Measurements from ENCODE around the gene SLC37A1. TPM values are rescaled to one million over a fixed set of nuclear protein-coding genes. Genes with fewer than 3 reads are reported as not detected.

SLC37A1 gene
- total and polyA plus RNA-seq, 4 donors: 2.0 to 7.2 (median 4.3) TPM

GRCh38 chr21:42609811-42610210 lies 96.2 kb downstream of the SLC37A1 start:
- no peak for DNase-seq (ENCODE audit: low spot score)
- H3K9ac ChIP-seq (ENCODE audit: low read depth in 1 of 2, low read length in 2 of 2): no peak overlapping the region
- H3K27me3 ChIP-seq (ENCODE audit: control insufficient read depth in 4 of 4, insufficient read depth in 4 of 4, low read length in 3 of 4): no peaks in the 10 kb centered on the region
- no peaks in the 10 kb centered on the region for H3K36me3 ChIP-seq (ENCODE audit: control insufficient read depth in 4 of 4, insufficient read depth in 3 of 4, low read depth in 1 of 4, low read length in 3 of 4)
- WGBS: 100% methylated on average over 2 of the region's 2 CpGs
- no peak overlapping the region for H3K27ac ChIP-seq (ENCODE audit: low read depth in 1 of 2, low read length in 2 of 2)
- H3K4me3 ChIP-seq (ENCODE audit: low read depth in 1 of 3, low read length in 3 of 3): no peak overlapping the region
- no peak for TF ChIP-seq GABPA (IDR thresholded peaks at IDR 0.05 in 1 of 2, conservative IDR thresholded peaks at IDR 0.05 in 1 of 2)
- no peak for TF ChIP-seq CTCF (IDR thresholded peaks at IDR 0.05; ENCODE audit: low read depth, low read length, missing input control)
- peaks cover 0 to 8% (median 3%) of the 10 kb centered on the region in 4 donors for H3K9me3 ChIP-seq (ENCODE audit: control insufficient read depth in 4 of 4, low read length in 3 of 4)
- H3K4me1 ChIP-seq (ENCODE audit: control insufficient read depth in 4 of 4, insufficient read depth in 4 of 4, low read length in 3 of 4): peaks cover 0 to 5% (median 1%) of the 10 kb centered on the region in 4 donors

GRCh38 chr21:42611852-42612251 lies 98.2 kb downstream of the SLC37A1 start:
- Histone ChIP-seq H3K27me3 (ENCODE audit: control insufficient read depth in 4 of 4, insufficient read depth in 4 of 4, low read length in 3 of 4) (no peaks in the 10 kb centered on the region), H3K4me1 (ENCODE audit: control insufficient read depth in 4 of 4, insufficient read depth in 4 of 4, low read length in 3 of 4) (peaks cover 0 to 12% (median 3%) of the 10 kb centered on the region in 4 donors), H3K36me3 (ENCODE audit: control insufficient read depth in 4 of 4, insufficient read depth in 3 of 4, low read depth in 1 of 4, low read length in 3 of 4) (no peaks in the 10 kb centered on the region), H3K27ac (ENCODE audit: low read depth in 1 of 2, low read length in 2 of 2) (no peak overlapping the region), H3K9ac (ENCODE audit: low read depth in 1 of 2, low read length in 2 of 2) (no peak overlapping the region), H3K4me3 (ENCODE audit: low read depth in 1 of 3, low read length in 3 of 3) (no peak overlapping the region), H3K9me3 (ENCODE audit: control insufficient read depth in 4 of 4, low read length in 3 of 4) (no peaks in the 10 kb centered on the region)
- no peak for DNase-seq (ENCODE audit: low spot score)
- no peak for TF ChIP-seq GABPA (IDR thresholded peaks at IDR 0.05 in 1 of 2, conservative IDR thresholded peaks at IDR 0.05 in 1 of 2)
- WGBS: 95% methylated on average over 3 of the region's 3 CpGs

- Histone ChIP-seq H3K4me1 (ENCODE audit: control insufficient read depth in 4 of 4, insufficient read depth in 4 of 4, low read length in 3 of 4) (peaks cover 0 to 12% (median 3%) of the 10 kb centered on the region in 4 donors), H3K27ac (ENCODE audit: low read depth in 1 of 2, low read length in 2 of 2) (no peak overlapping the region), H3K36me3 (ENCODE audit: control insufficient read depth in 4 of 4, insufficient read depth in 3 of 4, low read depth in 1 of 4, low read length in 3 of 4) (no peaks in the 10 kb centered on the region), H3K4me3 (ENCODE audit: low read depth in 1 of 3, low read length in 3 of 3) (no peak overlapping the region), H3K9ac (ENCODE audit: low read depth in 1 of 2, low read length in 2 of 2) (no peak overlapping the region), H3K27me3 (ENCODE audit: control insufficient read depth in 4 of 4, insufficient read depth in 4 of 4, low read length in 3 of 4) (no peaks in the 10 kb centered on the region), H3K9me3 (ENCODE audit: control insufficient read depth in 4 of 4, low read length in 3 of 4) (no peaks in the 10 kb centered on the region)
- WGBS: 93% methylated on average over 1 of the region's 1 CpG
- no peak for DNase-seq (ENCODE audit: low spot score)
- TF ChIP-seq SP1 (IDR thresholded peaks at IDR 0.05): no peak
Observed at GRCh38 chr21:42612390-42612789, 98.7 kb downstream of the SLC37A1 start.

GRCh38 chr21:42613756-42614155 lies 100.1 kb downstream of the SLC37A1 start:
- H3K27me3 ChIP-seq (ENCODE audit: control insufficient read depth in 4 of 4, insufficient read depth in 4 of 4, low read length in 3 of 4): no peaks in the 10 kb centered on the region
- H3K9ac ChIP-seq (ENCODE audit: low read depth in 1 of 2, low read length in 2 of 2): no peak overlapping the region
- H3K27ac ChIP-seq (ENCODE audit: low read depth in 1 of 2, low read length in 2 of 2): no peak overlapping the region
- DNase-seq (ENCODE audit: low spot score): no peak
- no peaks in the 10 kb centered on the region for H3K9me3 ChIP-seq (ENCODE audit: control insufficient read depth in 4 of 4, low read length in 3 of 4)
- H3K36me3 ChIP-seq (ENCODE audit: control insufficient read depth in 4 of 4, insufficient read depth in 3 of 4, low read depth in 1 of 4, low read length in 3 of 4): no peaks in the 10 kb centered on the region
- peaks cover 0 to 12% (median 3%) of the 10 kb centered on the region in 4 donors for H3K4me1 ChIP-seq (ENCODE audit: control insufficient read depth in 4 of 4, insufficient read depth in 4 of 4, low read length in 3 of 4)
- TF ChIP-seq SP1 (IDR thresholded peaks at IDR 0.05) (no peak), JUND (IDR thresholded peaks at IDR 0.05) (no peak), CTCF (IDR thresholded peaks at IDR 0.05; ENCODE audit: low read depth, low read length, missing input control) (no peak), RAD21 (IDR thresholded peaks at IDR 0.05) (no peak), HNF4G (IDR thresholded peaks at IDR 0.05) (no peak), RXRA (IDR thresholded peaks at IDR 0.05) (no peak), TAF1 (conservative IDR thresholded peaks at IDR 0.05) (no peak), ZBTB33 (IDR thresholded peaks at IDR 0.05) (no peak), REST (IDR thresholded peaks at IDR 0.05) (no peak), GABPA (IDR thresholded peaks at IDR 0.05 in 1 of 2, conservative IDR thresholded peaks at IDR 0.05 in 1 of 2) (no peak)
- no peak overlapping the region for H3K4me3 ChIP-seq (ENCODE audit: low read depth in 1 of 3, low read length in 3 of 3)
- WGBS: 97% methylated on average over 5 of the region's 5 CpGs

Data from liver (tissue), 9 donors.